Measurements from ENCODE around the gene PDE10A. TPM values are rescaled to one million over a fixed set of nuclear protein-coding genes. Genes with fewer than 3 reads are reported as not detected.
"Not testable (repeated sequence)": the region's sequence is repeated elsewhere in the genome, so short reads cannot be mapped to it uniquely, and the experiment has no call there.

Gene PDE10A
- total and polyA plus RNA-seq, 9 donors: 5.9 to 344 (median 88.7) TPM

- no peak overlapping the region for H3K4me3 ChIP-seq
- 94 to 97% (median 96%) methylated on average over 7 of the region's 7 CpGs for WGBS, 3 donors
- H3K9me3 ChIP-seq: no peaks in the 10 kb centered on the region
- H3K27ac ChIP-seq: no peak overlapping the region
- intact Hi-C loops (cut with DNase I): no loop called here
- no peak for TF ChIP-seq EP300 (IDR thresholded peaks at IDR 0.05)
- no peak for TF ChIP-seq POLR2A (IDR thresholded peaks at IDR 0.05)
- TF ChIP-seq, protein P1, sequence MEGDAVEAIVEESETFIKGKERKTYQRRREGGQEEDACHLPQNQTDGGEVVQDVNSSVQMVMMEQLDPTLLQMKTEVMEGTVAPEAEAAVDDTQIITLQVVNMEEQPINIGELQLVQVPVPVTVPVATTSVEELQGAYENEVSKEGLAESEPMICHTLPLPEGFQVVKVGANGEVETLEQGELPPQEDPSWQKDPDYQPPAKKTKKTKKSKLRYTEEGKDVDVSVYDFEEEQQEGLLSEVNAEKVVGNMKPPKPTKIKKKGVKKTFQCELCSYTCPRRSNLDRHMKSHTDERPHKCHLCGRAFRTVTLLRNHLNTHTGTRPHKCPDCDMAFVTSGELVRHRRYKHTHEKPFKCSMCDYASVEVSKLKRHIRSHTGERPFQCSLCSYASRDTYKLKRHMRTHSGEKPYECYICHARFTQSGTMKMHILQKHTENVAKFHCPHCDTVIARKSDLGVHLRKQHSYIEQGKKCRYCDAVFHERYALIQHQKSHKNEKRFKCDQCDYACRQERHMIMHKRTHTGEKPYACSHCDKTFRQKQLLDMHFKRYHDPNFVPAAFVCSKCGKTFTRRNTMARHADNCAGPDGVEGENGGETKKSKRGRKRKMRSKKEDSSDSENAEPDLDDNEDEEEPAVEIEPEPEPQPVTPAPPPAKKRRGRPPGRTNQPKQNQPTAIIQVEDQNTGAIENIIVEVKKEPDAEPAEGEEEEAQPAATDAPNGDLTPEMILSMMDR (IDR thresholded peaks at IDR 0.05): no peak
- H3K36me3 ChIP-seq: no peaks in the 10 kb centered on the region
- no peaks in the 10 kb centered on the region for H3K27me3 ChIP-seq
- DNase-seq: no peak
- no peaks in the 10 kb centered on the region for H3K4me1 ChIP-seq (ENCODE audit: insufficient read depth)
Observed at GRCh38 chr6:165559632-165560031, 103.4 kb downstream of the PDE10A start.

GRCh38 chr6:165558097-165558496 is 104.9 kb downstream of the PDE10A start:
- H3K9me3 ChIP-seq; DNase-seq; H3K27me3 ChIP-seq; H3K36me3 ChIP-seq; H3K27ac ChIP-seq; H3K4me1 ChIP-seq (ENCODE audit: insufficient read depth); intact Hi-C loops (cut with DNase I); H3K4me3 ChIP-seq: not testable (repeated sequence)
- 90 to 95% (median 91%) methylated on average over 6 of the region's 6 CpGs for WGBS, 3 donors

DNA sequence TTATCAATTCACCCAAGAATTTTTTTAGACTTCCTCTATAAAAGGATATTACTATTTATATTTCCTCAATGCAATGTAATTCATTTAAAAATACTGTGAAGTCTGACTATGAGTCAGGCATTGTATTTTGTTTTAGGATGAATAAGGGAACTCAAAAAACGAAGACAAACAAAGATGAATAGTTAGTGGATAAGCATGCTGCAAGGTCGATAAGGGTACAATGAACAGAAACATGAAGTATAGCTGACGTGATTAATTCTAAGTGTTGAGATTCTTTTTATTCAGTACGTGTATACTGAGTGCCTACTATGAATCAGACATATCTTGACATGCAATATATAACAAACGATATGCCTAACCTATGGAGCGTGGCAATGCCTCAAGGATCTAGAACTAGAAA is 105.4 kb downstream of the PDE10A start:
- no peaks in the 10 kb centered on the region for H3K27me3 ChIP-seq
- H3K9me3 ChIP-seq: no peaks in the 10 kb centered on the region
- no peak overlapping the region for H3K27ac ChIP-seq
- no peaks in the 10 kb centered on the region for H3K4me1 ChIP-seq (ENCODE audit: insufficient read depth)
- TF ChIP-seq POLR2A (IDR thresholded peaks at IDR 0.05): no peak
- TF ChIP-seq, protein P1 (IDR thresholded peaks at IDR 0.05): no peak
- TF ChIP-seq EP300 (IDR thresholded peaks at IDR 0.05): no peak
- H3K4me3 ChIP-seq: no peak overlapping the region
- H3K36me3 ChIP-seq: no peaks in the 10 kb centered on the region
- intact Hi-C loops (cut with DNase I): no loop called here
- DNase-seq: no peak
- 84 to 90% (median 86%) methylated on average over 6 of the region's 6 CpGs for WGBS, 3 donors

GRCh38 chr6:165556116-165556843 is 106.8 kb downstream of the PDE10A start:
- Histone ChIP-seq H3K4me1 (ENCODE audit: insufficient read depth) (no peaks in the 10 kb centered on the region), H3K9me3 (no peaks in the 10 kb centered on the region), H3K27me3 (no peaks in the 10 kb centered on the region), H3K36me3 (no peaks in the 10 kb centered on the region), H3K27ac (no peak overlapping the region), H3K4me3 (no peak overlapping the region)
- no peak for DNase-seq
- intact Hi-C loops (cut with DNase I): no loop called here
- no peak for TF ChIP-seq EP300 (IDR thresholded peaks at IDR 0.05)
- TF ChIP-seq, protein P1 (IDR thresholded peaks at IDR 0.05): no peak
- WGBS, 3 donors: 37 to 54% (median 39%) methylated on average over 3 of the region's 3 CpGs

- H3K9me3 ChIP-seq; H3K27ac ChIP-seq; intact Hi-C loops (cut with DNase I); H3K36me3 ChIP-seq; H3K4me1 ChIP-seq (ENCODE audit: insufficient read depth); H3K27me3 ChIP-seq; DNase-seq; H3K4me3 ChIP-seq: not testable (repeated sequence)
- WGBS, 3 donors: 94 to 98% (median 97%) methylated on average over 3 of the region's 3 CpGs
Observed at GRCh38 chr6:165554644-165555043, 108.4 kb downstream of the PDE10A start.

Data from ovary (tissue), 9 donors.